Prostate gland (tissue), 2 donors: ENCODE measurements around the gene KRT32. TPM values are rescaled to one million over a fixed set of nuclear protein-coding genes. Genes with fewer than 3 reads are reported as not detected.

Source experiments
- DNase-seq: peaks from one replicate; pipeline ENCODE4 v3.0.0-alpha.2; 2019; ENCODE audit warnings: low spot score
- H3K27ac ChIP-seq, 2 donors: fragments of 200-600 bp; sonication (generic); 2 replicates each; pipeline ENCODE4 v1.5.1; 2017 to 2019
- H3K27me3 ChIP-seq: fragments of 200-600 bp; sonication (generic); replicated peaks from 2 replicates; pipeline ENCODE4 v1.5.1; 2019; ENCODE audit not compliant: insufficient read depth
- H3K36me3 ChIP-seq, 2 donors: fragments of 200-600 bp; sonication (generic); 1 replicate in 1 of 2; 2 replicates in 1 of 2; pipeline versions ENCODE4 v1.5.1 to v1.8.1; 2017 to 2019
- H3K4me1 ChIP-seq: fragments of 200-600 bp; sonication (generic); replicated peaks from 2 replicates; pipeline ENCODE4 v1.5.1; 2019
- H3K4me3 ChIP-seq, 2 donors: fragments of 200-600 bp; sonication (generic); 2 replicates each; pipeline ENCODE4 v1.5.1; 2017 to 2019
- H3K9me3 ChIP-seq: fragments of 200-600 bp; sonication (generic); 2 replicates; pipeline ENCODE4 v1.5.1; 2017
- POLR2A ChIP-seq: fragments of 450-650 bp; IDR thresholded peaks from one replicate; pipeline ENCODE4 v1.6.1; 2016; ENCODE audit warnings: antibody characterized with exemption, mild to moderate bottlenecking
- POLR2AphosphoS5 ChIP-seq: sonication (generic); formaldehyde crosslinking; IDR thresholded peaks from one replicate; pipeline ENCODE4 v1.6.1; 2017; ENCODE audit warnings: antibody characterized with exemption
- WGBS: methylation state at CpG from one replicate; pipeline ENCODE4 v1.1.5; 2018; 5-methylcytosine and 5-hydroxymethylcytosine counted together
- intact Hi-C: fragments of 100-400 bp; cut with DNase I; formaldehyde crosslinking; loops from one replicate; pipeline ENCODE4 v1.14.2; 2022
- total RNA-seq, 2 donors: library from RNA; depleted of rRNA; stranded (reverse); fragments of >200 nt; gene quantifications; one replicate each; pipeline ENCODE4 v1.1.0, GENCODE V29; 2016
- TF ChIP-seq, protein P1 (sequence below), 4 experiments: fragments of 200-600 bp in 2 of 4; fragments of 450-650 bp in 2 of 4; sonication (generic) in 2 of 4; IDR thresholded peaks; 1 replicate in 3 of 4; 2 replicates in 1 of 4; pipeline ENCODE4 v1.5.1; 2016 to 2019; ENCODE audit warnings: antibody characterized with exemption in 4 of 4, mild to moderate bottlenecking in 2 of 4, moderate library complexity in 2 of 4

The KRT32 gene
- total RNA-seq, 2 donors from 2014 or later, result not detected

DNA sequence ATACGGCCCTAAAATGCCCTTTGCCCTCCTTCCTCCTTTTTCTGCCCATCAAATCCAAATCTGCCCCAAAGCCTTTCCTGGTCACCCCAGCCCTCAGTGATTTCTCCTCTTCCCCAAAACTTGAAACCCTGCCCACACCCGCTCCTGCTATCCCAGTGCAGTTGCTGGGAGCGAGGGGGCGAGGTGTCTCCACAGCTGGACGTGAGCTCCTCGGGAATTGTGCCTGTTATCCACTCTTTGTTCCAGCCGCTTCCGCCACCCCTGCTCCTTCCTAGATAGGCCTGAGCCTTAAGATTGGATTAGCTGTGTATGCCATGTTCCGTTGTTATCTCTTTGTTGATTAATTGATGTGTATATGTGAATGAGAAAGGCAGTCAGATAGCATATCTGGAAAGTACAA lies 16.3 kb upstream of the KRT32 start:
- Histone ChIP-seq H3K4me1 (no peaks in the 10 kb centered on the region), H3K4me3 (no peak overlapping the region), H3K27me3 (no peaks in the 10 kb centered on the region), H3K27ac (no peak overlapping the region), H3K36me3 (no peaks in the 10 kb centered on the region), H3K9me3 (no peaks in the 10 kb centered on the region)
- intact Hi-C loops, result no loop called here
- TF ChIP-seq POLR2A, result no peak
- TF ChIP-seq POLR2AphosphoS5, result no peak
- TF ChIP-seq, protein P1, sequence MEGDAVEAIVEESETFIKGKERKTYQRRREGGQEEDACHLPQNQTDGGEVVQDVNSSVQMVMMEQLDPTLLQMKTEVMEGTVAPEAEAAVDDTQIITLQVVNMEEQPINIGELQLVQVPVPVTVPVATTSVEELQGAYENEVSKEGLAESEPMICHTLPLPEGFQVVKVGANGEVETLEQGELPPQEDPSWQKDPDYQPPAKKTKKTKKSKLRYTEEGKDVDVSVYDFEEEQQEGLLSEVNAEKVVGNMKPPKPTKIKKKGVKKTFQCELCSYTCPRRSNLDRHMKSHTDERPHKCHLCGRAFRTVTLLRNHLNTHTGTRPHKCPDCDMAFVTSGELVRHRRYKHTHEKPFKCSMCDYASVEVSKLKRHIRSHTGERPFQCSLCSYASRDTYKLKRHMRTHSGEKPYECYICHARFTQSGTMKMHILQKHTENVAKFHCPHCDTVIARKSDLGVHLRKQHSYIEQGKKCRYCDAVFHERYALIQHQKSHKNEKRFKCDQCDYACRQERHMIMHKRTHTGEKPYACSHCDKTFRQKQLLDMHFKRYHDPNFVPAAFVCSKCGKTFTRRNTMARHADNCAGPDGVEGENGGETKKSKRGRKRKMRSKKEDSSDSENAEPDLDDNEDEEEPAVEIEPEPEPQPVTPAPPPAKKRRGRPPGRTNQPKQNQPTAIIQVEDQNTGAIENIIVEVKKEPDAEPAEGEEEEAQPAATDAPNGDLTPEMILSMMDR (IDR thresholded peaks at IDR 0.05), result no peak
- DNase-seq, result no peak
- 87% methylated on average over 9 of the region's 9 CpGs for WGBS

DNA sequence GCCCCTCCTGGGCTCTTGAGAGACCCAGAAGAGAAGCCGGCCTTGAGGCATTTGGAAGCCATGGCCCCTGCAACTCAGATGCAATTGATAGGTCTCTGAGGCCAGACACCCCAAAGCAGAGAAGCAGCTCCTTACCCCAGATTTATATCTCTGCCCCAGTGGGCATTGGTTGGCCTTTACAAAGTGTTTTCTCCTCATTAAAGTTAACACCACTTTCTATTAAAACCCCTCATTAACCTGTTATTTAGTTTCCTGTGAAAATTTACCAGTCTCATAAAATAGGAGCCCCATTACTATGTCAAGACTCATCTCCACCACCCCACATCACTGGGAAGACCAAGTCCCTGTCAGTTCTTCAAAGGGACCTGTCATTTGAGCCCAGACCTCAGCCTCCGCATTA lies 13.8 kb upstream of the KRT32 start, which contains the start of gene KRT35:
Gene KRT35 (minus strand): TSS at position 116 of the 400 bp plus-strand sequence. CDS start 54 bp downstream, at position 62.
- Histone ChIP-seq H3K4me1 (no peaks in the 10 kb centered on the region), H3K27me3 (no peaks in the 10 kb centered on the region), H3K4me3 (no peak within 1 kb of the TSS), H3K9me3 (no peaks in the 10 kb centered on the region), H3K27ac (no peak within 1 kb of the TSS), H3K36me3 (no peaks in the 10 kb centered on the region)
- intact Hi-C loops, result no loop called here
- DNase-seq, result no peak
- 95% methylated on average over 2 of the region's 2 CpGs for WGBS
- no peak for TF ChIP-seq POLR2AphosphoS5
- TF ChIP-seq, protein P1 (IDR thresholded peaks at IDR 0.05), result no peak
- no peak for TF ChIP-seq POLR2A

DNA sequence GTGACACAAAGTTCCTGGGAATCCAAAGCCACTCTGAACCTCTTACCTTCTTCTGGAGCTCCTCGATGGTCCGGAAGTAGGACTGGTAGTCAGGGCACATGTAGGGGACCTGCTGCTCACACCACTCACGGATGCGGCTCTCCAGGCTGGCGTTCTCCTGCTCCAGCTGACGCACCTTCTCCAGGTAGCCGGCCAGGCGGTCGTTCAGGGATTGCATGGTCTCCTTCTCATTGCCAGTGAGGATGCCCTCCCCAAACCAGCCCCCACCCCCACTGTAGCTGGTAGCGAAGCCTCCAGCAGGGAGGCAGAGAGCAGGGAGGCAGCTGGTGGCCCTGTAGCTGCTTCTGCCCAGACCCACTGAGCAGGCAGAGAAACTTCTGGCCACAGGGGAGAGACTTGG lies 13.4 kb upstream of the KRT32 start:
- Histone ChIP-seq H3K4me1 (no peaks in the 10 kb centered on the region), H3K9me3 (no peaks in the 10 kb centered on the region), H3K27me3 (no peaks in the 10 kb centered on the region), H3K36me3 (no peaks in the 10 kb centered on the region), H3K27ac (no peak overlapping the region), H3K4me3 (no peak overlapping the region)
- no peak for DNase-seq
- intact Hi-C loops, result no loop called here
- TF ChIP-seq POLR2A, result no peak
- TF ChIP-seq, protein P1 (IDR thresholded peaks at IDR 0.05), result no peak
- TF ChIP-seq POLR2AphosphoS5, result no peak
- whole genome bisulfite sequencing, result 95% methylated on average over 10 of the region's 10 CpGs

DNA sequence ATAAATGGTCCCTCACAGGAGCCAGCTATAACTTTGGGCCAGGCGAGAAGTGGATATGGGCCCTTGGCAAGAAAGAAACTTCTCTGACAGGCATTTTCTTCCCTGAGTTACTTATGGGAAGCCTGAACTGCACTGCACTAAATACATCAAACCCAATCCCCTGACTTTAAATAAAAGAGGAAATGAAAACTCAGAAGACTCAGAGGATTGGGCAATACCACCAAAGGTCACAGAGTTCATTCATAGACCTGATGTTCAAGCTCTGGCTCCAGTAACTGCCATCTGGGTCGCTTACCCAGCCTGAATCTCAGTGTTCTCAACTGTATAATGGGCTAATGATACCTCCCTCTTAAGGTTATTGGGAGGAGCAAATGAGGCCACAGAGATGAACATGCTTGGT lies 12.9 kb upstream of the KRT32 start:
- Histone ChIP-seq H3K36me3 (no peaks in the 10 kb centered on the region), H3K4me3 (no peak overlapping the region), H3K27me3 (no peaks in the 10 kb centered on the region), H3K4me1 (no peaks in the 10 kb centered on the region), H3K9me3 (no peaks in the 10 kb centered on the region), H3K27ac (no peak overlapping the region)
- TF ChIP-seq POLR2A (no peak), POLR2AphosphoS5 (no peak)
- TF ChIP-seq, protein P1 (IDR thresholded peaks at IDR 0.05), result no peak
- WGBS, result 81% methylated on average over 2 of the region's 2 CpGs
- DNase-seq, result no peak
- intact Hi-C loops, result no loop called here

DNA sequence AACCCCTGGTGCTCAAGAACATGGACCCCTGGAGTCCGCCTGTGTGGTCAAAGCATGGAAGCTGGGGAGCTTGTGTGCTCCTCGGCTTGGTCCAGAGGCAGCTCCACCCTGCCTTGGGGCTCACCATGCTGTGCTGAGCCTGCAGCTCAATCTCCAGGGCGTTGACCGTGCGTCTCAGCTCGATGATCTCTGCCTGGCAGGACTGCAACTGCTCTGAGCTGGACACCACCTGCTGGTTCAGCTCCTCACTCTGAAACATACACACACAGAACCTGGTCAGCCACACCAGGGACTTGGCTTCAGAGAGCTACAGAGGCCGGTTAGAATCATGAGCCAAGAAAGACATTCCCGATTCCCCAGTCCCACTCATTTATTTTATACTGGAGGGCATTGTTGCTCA lies 11.1 kb upstream of the KRT32 start:
- no peaks in the 10 kb centered on the region for H3K4me1 ChIP-seq
- no peak for DNase-seq

More for the DNA sequence above, 11.1 kb upstream of the KRT32 start:
- Histone ChIP-seq H3K36me3 (no peaks in the 10 kb centered on the region), H3K9me3 (no peaks in the 10 kb centered on the region), H3K27ac (no peak overlapping the region), H3K27me3 (no peaks in the 10 kb centered on the region), H3K4me3 (no peak overlapping the region)
- WGBS, result 87% methylated on average over 8 of the region's 8 CpGs
- intact Hi-C loops, result no loop called here
- TF ChIP-seq, protein P1 (IDR thresholded peaks at IDR 0.05), result no peak
- TF ChIP-seq POLR2A (no peak), POLR2AphosphoS5 (no peak)
